Measurements from ENCODE around the gene ITPR2.

GRCh38 chr12:26683443-26683842 is 149.6 kb downstream of the ITPR2 start:
- TF ChIP-seq, protein P1, sequence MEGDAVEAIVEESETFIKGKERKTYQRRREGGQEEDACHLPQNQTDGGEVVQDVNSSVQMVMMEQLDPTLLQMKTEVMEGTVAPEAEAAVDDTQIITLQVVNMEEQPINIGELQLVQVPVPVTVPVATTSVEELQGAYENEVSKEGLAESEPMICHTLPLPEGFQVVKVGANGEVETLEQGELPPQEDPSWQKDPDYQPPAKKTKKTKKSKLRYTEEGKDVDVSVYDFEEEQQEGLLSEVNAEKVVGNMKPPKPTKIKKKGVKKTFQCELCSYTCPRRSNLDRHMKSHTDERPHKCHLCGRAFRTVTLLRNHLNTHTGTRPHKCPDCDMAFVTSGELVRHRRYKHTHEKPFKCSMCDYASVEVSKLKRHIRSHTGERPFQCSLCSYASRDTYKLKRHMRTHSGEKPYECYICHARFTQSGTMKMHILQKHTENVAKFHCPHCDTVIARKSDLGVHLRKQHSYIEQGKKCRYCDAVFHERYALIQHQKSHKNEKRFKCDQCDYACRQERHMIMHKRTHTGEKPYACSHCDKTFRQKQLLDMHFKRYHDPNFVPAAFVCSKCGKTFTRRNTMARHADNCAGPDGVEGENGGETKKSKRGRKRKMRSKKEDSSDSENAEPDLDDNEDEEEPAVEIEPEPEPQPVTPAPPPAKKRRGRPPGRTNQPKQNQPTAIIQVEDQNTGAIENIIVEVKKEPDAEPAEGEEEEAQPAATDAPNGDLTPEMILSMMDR (IDR thresholded peaks at IDR 0.05; ENCODE audit: low read depth, low read length) = no peak
- no peak for TF ChIP-seq EZH2phosphoT487 (IDR thresholded peaks at IDR 0.05; ENCODE audit: low read depth)

Data from OCI-LY3 (cell line).